ENCODE results near the gene AADAT.

DNA sequence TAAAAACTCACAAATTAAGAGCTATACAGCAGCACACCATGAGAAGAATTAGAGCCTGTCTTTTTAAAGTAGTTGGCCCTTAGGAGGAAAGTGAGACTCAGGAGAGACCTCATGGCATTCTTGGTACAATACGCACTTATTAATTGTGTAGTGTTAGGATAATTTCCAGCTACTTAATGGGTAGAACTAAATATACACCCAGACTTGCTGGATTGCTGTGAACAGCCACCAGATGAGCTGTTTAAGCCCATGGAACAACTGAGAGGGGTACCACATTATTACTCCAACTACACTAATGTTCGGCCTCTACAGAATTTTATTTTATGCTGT, 77.2 kb downstream of the AADAT start:
- TF ChIP-seq, protein P1, sequence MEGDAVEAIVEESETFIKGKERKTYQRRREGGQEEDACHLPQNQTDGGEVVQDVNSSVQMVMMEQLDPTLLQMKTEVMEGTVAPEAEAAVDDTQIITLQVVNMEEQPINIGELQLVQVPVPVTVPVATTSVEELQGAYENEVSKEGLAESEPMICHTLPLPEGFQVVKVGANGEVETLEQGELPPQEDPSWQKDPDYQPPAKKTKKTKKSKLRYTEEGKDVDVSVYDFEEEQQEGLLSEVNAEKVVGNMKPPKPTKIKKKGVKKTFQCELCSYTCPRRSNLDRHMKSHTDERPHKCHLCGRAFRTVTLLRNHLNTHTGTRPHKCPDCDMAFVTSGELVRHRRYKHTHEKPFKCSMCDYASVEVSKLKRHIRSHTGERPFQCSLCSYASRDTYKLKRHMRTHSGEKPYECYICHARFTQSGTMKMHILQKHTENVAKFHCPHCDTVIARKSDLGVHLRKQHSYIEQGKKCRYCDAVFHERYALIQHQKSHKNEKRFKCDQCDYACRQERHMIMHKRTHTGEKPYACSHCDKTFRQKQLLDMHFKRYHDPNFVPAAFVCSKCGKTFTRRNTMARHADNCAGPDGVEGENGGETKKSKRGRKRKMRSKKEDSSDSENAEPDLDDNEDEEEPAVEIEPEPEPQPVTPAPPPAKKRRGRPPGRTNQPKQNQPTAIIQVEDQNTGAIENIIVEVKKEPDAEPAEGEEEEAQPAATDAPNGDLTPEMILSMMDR (conservative IDR thresholded peaks at IDR 0.05): no peak
- no peak for TF ChIP-seq ZFX (IDR thresholded peaks at IDR 0.05)
